GM21576 (cell line): ENCODE data around the gene HLA-DPA1.
A peak's percentile ranks its signal among the peaks of the same experiment; 100 is the strongest.
"Not testable (repeated sequence)": the region's sequence is repeated elsewhere in the genome, so short reads cannot be mapped to it uniquely, and the experiment has no call there.

Source experiments
- ATAC-seq: cut with Tn5 transposase; IDR thresholded peaks from one replicate; pipeline ENCODE4 v1.9.1; 2021; ENCODE audit warnings: mild to moderate bottlenecking, moderate library complexity; ENCODE audit not compliant: unreplicated experiment

Gene HLA-DPA1

GRCh38 chr6:33065312-33065711 lies 8.1 kb downstream of the HLA-DPA1 start:
- no peak for ATAC-seq

- no peak for ATAC-seq
These were observed 8.7 kb downstream of the HLA-DPA1 start for GRCh38 chr6:33064723-33065122.

- not testable (repeated sequence) for ATAC-seq
These were observed 10.0 kb downstream of the HLA-DPA1 start for GRCh38 chr6:33063435-33063834.

GRCh38 chr6:33061987-33062386 lies 11.5 kb downstream of the HLA-DPA1 start:
- ATAC-seq, result no peak

- ATAC-seq, result no peak
These were observed 16.0 kb downstream of the HLA-DPA1 start for GRCh38 chr6:33057222-33058150.

GRCh38 chr6:33053230-33053629 lies 20.2 kb downstream of the HLA-DPA1 start:
- no peak for ATAC-seq

- ATAC-seq, result no peak
These were observed 20.8 kb downstream of the HLA-DPA1 start for GRCh38 chr6:33052627-33053026.

- no peak for ATAC-seq
These were observed 23.2 kb downstream of the HLA-DPA1 start for GRCh38 chr6:33050014-33050810.

- ATAC-seq, result no peak
These were observed 24.0 kb downstream of the HLA-DPA1 start for GRCh38 chr6:33049323-33050013.

- no peak for ATAC-seq
These were observed 33.3 kb downstream of the HLA-DPA1 start for GRCh38 chr6:33040157-33040556.

- ATAC-seq, result no peak
These were observed 36.9 kb downstream of the HLA-DPA1 start for GRCh38 chr6:33036535-33036934.

GRCh38 chr6:33034554-33034953 lies 38.9 kb downstream of the HLA-DPA1 start:
- ATAC-seq, result no peak

GRCh38 chr6:33030245-33030644 lies 43.2 kb downstream of the HLA-DPA1 start:
- no peak for ATAC-seq

- ATAC-seq, result peak; percentile 57
These were observed 43.9 kb downstream of the HLA-DPA1 start for GRCh38 chr6:33029328-33030184.

- ATAC-seq, result no peak
These were observed 45.1 kb downstream of the HLA-DPA1 start for GRCh38 chr6:33028220-33028849.

GRCh38 chr6:33024521-33024920 lies 48.9 kb downstream of the HLA-DPA1 start:
- no peak for ATAC-seq

GRCh38 chr6:33023536-33023935 lies 49.9 kb downstream of the HLA-DPA1 start:
- ATAC-seq, result no peak

GRCh38 chr6:33021917-33022316 lies 51.5 kb downstream of the HLA-DPA1 start:
- ATAC-seq, result no peak

- ATAC-seq, result no peak
These were observed 54.1 kb downstream of the HLA-DPA1 start for GRCh38 chr6:33019372-33019771.

- peak; percentile 58 for ATAC-seq
These were observed 54.5 kb downstream of the HLA-DPA1 start for GRCh38 chr6:33018904-33019303.
